ENCODE data around the gene DNAAF1.

DNA sequence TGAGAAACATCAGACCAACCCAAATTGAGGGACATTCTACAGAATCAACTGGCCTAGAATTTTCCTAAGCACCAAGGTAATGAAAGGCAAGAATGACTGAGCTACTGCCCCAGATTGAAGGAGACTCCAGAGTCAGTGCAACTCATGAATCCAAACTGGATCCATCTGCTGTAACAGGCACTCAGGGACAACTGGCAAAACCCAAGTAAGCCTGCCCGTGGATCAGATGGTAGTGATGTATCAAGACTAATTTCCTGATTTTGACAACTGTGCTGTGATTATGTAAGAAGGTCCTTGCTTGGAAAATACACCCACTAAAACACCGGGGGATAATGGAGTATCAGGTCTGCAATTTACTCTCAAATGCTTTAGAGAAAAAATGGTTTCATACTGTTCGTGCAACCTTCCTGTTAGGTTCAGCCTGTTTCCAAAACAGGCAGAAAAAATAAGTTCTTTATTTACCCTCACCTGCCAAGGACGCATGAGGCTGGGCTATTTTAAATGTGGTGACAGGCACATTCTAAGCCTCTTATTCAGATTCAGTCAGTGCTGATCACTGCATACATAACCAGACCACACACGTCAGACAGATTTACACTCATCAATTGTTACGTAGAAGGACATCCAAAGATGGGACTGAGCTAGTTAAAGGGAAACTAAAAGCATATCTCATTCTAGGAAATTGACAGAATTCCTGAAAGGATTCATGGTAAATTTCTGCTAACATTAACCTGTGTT lies 35.3 kb upstream of the DNAAF1 start:
- TF ChIP-seq, protein P1, sequence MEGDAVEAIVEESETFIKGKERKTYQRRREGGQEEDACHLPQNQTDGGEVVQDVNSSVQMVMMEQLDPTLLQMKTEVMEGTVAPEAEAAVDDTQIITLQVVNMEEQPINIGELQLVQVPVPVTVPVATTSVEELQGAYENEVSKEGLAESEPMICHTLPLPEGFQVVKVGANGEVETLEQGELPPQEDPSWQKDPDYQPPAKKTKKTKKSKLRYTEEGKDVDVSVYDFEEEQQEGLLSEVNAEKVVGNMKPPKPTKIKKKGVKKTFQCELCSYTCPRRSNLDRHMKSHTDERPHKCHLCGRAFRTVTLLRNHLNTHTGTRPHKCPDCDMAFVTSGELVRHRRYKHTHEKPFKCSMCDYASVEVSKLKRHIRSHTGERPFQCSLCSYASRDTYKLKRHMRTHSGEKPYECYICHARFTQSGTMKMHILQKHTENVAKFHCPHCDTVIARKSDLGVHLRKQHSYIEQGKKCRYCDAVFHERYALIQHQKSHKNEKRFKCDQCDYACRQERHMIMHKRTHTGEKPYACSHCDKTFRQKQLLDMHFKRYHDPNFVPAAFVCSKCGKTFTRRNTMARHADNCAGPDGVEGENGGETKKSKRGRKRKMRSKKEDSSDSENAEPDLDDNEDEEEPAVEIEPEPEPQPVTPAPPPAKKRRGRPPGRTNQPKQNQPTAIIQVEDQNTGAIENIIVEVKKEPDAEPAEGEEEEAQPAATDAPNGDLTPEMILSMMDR (conservative IDR thresholded peaks at IDR 0.05; ENCODE audit: low read depth, low read length): no peak
- no peak for TF ChIP-seq BHLHE40 (IDR thresholded peaks at IDR 0.05; ENCODE audit: low read depth, low read length)
- TF ChIP-seq MAFK (IDR thresholded peaks at IDR 0.05; ENCODE audit: low read depth, low read length): no peak
- no peak for TF ChIP-seq POLR2A (IDR thresholded peaks at IDR 0.05; ENCODE audit: low read depth, low read length)
- TF ChIP-seq, protein P2, sequence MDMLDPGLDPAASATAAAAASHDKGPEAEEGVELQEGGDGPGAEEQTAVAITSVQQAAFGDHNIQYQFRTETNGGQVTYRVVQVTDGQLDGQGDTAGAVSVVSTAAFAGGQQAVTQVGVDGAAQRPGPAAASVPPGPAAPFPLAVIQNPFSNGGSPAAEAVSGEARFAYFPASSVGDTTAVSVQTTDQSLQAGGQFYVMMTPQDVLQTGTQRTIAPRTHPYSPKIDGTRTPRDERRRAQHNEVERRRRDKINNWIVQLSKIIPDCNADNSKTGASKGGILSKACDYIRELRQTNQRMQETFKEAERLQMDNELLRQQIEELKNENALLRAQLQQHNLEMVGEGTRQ (IDR thresholded peaks at IDR 0.05; ENCODE audit: low read depth, low read length): no peak
- TF ChIP-seq RAD21 (IDR thresholded peaks at IDR 0.05; ENCODE audit: low read length): no peak
